Activated T-cell treated with anti-CD3 and anti-CD28 coated beads for 4 hours (primary cell): ENCODE data around the gene TENM4.

Source experiments
- DNase-seq: peaks from one replicate; pipeline ENCODE4 v3.0.0-alpha.2; 2020

The TENM4 gene

GRCh38 chr11:79447038-79447786 is 6.4 kb upstream of the TENM4 start:
- DNase-seq: no peak

GRCh38 chr11:79444923-79445322 is 4.1 kb upstream of the TENM4 start:
- DNase-seq: no peak

- no peak for DNase-seq
Measured at GRCh38 chr11:79441461-79441875, 638 bp upstream of the TENM4 start.

- DNase-seq: no peak
Measured at GRCh38 chr11:79439886-79440570, 802 bp downstream of the TENM4 start.

- DNase-seq: no peak
Measured at GRCh38 chr11:79439410-79439885, 1.4 kb downstream of the TENM4 start.

- DNase-seq: no peak
Measured at GRCh38 chr11:79438631-79439409, 2.0 kb downstream of the TENM4 start.

- DNase-seq: no peak
Measured at GRCh38 chr11:79437981-79438630, 2.7 kb downstream of the TENM4 start.

GRCh38 chr11:79437278-79437980 is 3.4 kb downstream of the TENM4 start:
- DNase-seq: no peak

GRCh38 chr11:79436919-79437277 is 3.9 kb downstream of the TENM4 start:
- no peak for DNase-seq

GRCh38 chr11:79434283-79434682 is 6.5 kb downstream of the TENM4 start:
- DNase-seq: no peak

GRCh38 chr11:79432138-79432537 is 8.7 kb downstream of the TENM4 start:
- DNase-seq: no peak

- DNase-seq: no peak
Measured at GRCh38 chr11:79431535-79431934, 9.3 kb downstream of the TENM4 start.

GRCh38 chr11:79430280-79430679 is 10.6 kb downstream of the TENM4 start:
- no peak for DNase-seq

GRCh38 chr11:79428406-79428805 is 12.4 kb downstream of the TENM4 start:
- DNase-seq: no peak

- no peak for DNase-seq
Measured at GRCh38 chr11:79427611-79428327, 13.1 kb downstream of the TENM4 start.

GRCh38 chr11:79427126-79427525 is 13.7 kb downstream of the TENM4 start:
- DNase-seq: no peak

- DNase-seq: no peak
Measured at GRCh38 chr11:79425463-79425862, 15.4 kb downstream of the TENM4 start.

- no peak for DNase-seq
Measured at GRCh38 chr11:79423736-79424135, 17.1 kb downstream of the TENM4 start.

- DNase-seq: no peak
Measured at GRCh38 chr11:79422866-79423265, 18.0 kb downstream of the TENM4 start.

GRCh38 chr11:79421820-79422219 is 19.0 kb downstream of the TENM4 start:
- DNase-seq: no peak

- no peak for DNase-seq
Measured at GRCh38 chr11:79419120-79419519, 21.7 kb downstream of the TENM4 start.

GRCh38 chr11:79418241-79418640 is 22.6 kb downstream of the TENM4 start:
- DNase-seq: no peak
